Measurements from ENCODE around the gene THSD8.
A peak's percentile ranks its signal among the peaks of the same experiment; 100 is the strongest.

DNA sequence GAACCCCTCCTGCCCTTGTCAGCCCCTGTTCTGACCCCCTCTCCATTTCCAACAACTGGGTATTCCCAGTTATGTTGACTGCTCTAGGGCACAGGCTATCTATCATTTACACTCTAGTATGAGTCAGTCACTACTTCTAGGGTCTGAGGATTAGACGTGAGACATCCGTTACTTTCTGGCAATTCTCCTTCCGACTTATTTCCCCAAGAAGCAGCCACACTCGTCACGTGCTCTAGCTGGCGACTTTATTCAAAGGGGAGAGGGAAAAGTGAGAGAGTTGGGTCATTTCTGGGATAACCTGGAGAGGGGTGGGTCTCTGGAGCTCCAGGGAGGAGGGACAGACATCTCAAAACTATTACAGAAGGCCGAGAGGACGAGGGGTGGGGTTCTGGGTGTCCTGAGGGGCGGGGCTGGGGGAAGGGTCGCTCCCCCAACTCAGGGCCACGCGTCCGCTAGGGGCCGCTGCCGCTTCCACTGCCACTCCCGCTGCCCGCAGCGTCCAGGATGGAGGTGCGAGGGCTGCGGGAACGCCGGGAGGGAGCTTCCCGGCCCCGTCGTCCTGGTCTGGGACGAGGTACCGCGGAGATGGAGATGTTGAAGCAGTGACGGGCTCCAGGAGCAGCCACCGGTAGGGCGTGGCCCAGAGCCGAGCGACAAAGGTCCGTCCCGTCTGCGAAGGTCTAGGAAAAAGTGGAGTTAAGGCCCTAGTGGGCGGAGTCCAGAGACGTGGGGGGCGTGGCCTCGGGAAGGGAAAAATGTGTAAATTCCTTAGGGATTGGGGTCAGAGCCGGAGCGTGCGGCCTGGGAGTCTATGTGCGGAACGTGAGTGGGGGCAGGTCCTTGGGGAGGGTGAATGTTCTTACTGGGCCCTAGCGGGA is 23.6 kb downstream of the THSD8 start:
- TF ChIP-seq, protein P1, sequence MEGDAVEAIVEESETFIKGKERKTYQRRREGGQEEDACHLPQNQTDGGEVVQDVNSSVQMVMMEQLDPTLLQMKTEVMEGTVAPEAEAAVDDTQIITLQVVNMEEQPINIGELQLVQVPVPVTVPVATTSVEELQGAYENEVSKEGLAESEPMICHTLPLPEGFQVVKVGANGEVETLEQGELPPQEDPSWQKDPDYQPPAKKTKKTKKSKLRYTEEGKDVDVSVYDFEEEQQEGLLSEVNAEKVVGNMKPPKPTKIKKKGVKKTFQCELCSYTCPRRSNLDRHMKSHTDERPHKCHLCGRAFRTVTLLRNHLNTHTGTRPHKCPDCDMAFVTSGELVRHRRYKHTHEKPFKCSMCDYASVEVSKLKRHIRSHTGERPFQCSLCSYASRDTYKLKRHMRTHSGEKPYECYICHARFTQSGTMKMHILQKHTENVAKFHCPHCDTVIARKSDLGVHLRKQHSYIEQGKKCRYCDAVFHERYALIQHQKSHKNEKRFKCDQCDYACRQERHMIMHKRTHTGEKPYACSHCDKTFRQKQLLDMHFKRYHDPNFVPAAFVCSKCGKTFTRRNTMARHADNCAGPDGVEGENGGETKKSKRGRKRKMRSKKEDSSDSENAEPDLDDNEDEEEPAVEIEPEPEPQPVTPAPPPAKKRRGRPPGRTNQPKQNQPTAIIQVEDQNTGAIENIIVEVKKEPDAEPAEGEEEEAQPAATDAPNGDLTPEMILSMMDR (IDR thresholded peaks at IDR 0.05): peak in 2 of 7 experiments; percentile 28 to 29
- TF ChIP-seq EP300 (IDR thresholded peaks at IDR 0.05) (no peak), POLR2AphosphoS5 (IDR thresholded peaks at IDR 0.05) (no peak)
